AG08396 (cell line): ENCODE data around the gene CTXND1.

Source experiments
- DNase-seq: peaks from one replicate; pipeline ENCODE4 v3.0.0; 2012; ENCODE audit warnings: low spot score, mixed read lengths

Gene CTXND1

GRCh38 chr15:80259942-80260510 lies 8.0 kb upstream of the CTXND1 start:
- no peak for DNase-seq

DNA sequence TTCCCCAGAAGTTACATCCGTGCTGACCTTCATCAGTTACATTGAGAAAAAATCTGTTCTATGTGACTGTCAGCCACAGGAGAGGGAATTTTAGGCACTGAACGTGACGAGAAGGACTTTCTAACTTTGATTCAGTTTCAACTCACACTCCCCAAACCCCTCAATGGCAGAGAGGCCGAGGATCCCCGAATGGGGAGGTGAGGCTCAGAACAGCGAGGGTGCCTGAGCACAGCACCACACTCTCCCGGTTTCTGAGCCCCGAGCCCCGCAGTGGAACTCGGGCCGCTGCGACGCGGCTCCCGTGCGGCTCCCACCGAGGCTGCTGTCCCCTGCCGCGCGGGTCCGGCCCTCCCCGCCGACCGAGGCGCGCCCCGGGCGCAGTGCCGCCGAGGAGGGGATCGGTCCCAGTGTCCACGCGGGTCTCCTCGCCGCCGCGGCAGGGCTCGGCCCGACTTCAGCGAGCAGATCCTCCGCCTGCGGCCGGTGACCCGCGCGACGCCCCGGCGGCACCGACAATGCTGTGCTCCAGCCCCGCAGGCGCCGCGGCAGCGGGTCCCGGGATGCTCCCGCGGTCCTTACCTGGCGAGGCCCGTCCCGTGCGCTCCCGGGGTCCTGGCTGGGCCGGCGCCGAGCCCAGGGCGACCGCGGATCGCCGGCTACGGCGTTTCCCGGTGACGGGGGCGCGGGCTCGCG lies 439 bp downstream of the CTXND1 start:
- DNase-seq: peak; percentile 39

DNA sequence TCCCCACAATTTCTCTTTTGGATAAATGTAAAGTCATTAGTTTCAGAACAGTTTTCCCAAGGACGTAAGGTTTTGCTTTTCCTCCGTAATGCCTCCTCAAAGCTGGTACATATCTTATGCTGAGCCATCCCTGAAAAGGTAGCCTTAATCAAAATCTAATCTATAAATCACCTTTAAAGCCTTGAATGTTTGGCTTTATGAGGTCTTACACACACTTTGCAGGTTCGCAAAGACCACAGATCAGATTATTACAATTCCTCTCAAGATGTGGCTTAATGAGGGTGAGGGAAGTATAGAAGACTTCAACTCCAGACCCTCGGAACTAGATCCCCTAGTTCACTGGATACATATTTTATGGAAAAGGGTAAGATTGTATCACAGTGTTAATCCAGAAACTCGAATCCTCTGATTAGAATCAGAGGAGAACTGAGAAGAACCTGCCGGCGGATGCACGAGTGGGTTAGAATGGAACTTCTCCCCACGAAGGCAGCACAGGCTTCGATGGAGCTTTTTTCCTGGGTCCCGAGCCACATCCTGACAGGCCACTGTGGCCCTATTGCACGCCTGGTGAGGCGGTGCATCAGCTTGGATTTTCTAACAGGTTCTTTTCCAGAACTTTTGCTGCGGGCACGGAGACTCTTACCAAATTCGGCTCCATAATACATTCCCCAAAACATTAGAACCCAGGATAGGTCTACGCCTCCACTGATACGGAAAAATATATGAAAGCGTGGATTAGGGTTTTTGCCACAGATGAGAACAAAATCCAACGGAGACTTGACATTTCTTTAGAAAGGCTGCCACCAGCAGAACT lies 1.2 kb downstream of the CTXND1 start:
- DNase-seq: no peak

DNA sequence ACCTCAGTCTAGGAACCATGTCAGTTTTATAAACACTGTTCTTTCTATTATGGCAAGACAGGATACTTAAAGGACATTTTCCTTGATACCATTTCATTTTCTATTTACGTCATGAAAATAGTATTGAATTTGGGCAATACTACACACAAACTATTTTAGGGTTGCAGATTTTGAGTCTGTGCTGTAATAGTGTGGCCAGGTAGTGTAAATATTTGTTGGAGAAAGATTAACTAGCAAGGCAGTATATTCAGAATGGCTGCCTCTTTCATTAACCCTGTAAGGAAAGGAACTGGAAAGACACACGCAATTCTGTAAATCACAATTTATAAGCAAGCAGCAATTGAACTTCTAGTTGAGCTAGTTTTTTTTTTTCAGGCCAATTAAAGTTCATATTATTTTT lies 2.0 kb downstream of the CTXND1 start:
- no peak for DNase-seq

- DNase-seq: no peak
Observed at GRCh38 chr15:80247320-80247719, 4.7 kb downstream of the CTXND1 start.

DNA sequence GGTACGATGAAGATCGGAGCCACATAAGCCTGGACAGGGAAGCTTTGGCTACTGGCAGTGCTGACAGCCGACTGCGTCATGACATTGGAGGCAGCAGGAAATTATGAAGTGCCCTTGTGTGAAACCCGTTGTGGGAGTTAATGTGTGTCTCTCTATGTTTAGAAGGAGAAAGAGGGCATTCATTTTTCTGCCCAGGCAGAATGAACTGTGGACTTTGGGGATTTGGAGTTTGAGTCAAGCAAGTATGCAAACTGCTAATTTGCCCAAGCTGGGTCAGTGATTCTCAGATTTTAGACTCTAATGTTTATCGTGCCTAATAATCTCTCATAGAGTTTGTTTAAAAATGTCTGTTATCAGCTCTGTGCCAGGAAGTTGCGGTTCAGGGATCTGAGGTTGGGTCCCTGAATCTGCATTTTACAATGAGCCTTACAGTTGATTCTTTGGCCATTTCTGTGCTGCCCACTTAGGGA lies 5.6 kb downstream of the CTXND1 start:
- peak; percentile 24 for DNase-seq

- no peak for DNase-seq
Observed at GRCh38 chr15:80242802-80243201, 9.2 kb downstream of the CTXND1 start.

GRCh38 chr15:80242132-80242769 lies 9.8 kb downstream of the CTXND1 start:
- peak; percentile 36 for DNase-seq

- DNase-seq: no peak
Observed at GRCh38 chr15:80241508-80241907, 10.5 kb downstream of the CTXND1 start.

DNA sequence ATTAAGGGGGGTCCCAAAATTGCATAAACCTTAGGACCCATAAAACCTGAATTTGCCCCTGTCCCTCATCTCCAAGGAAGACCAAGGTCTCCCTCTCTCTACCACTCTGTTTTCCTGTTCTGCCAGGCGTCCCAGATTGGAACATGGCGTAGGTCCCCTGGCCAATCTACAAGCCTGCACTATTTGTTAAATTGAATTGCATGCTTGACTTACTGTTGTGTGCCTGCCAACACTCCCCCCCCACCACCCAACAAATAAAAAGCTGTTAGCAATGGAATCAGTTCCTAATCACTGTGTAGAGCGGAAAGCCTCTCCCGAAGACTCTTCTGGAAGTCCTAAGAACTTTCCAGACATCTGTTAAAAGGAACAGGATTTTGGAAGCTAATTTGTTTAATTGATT lies 11.7 kb downstream of the CTXND1 start:
- DNase-seq: no peak

DNA sequence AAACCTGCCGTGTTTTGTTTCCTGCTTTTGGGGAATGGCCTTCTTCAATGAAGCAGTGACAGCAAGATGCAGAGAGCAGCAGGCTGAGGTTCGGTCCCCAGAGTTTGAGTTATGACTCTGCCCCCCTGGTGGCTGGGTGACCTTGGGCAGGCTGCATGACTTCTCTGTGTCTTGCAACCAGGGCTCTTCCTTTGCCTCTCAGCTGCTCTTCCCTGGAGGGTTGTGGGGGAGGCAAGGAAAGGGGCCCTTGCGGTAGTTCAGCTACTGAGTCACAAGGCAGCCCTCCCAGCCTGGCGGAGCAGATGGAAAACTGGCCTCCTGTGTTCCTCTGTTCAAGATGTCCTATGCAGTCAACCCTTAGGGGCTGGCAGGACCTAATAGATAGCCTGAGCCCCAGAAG lies 17.1 kb downstream of the CTXND1 start:
- DNase-seq: peak; percentile 48

DNA sequence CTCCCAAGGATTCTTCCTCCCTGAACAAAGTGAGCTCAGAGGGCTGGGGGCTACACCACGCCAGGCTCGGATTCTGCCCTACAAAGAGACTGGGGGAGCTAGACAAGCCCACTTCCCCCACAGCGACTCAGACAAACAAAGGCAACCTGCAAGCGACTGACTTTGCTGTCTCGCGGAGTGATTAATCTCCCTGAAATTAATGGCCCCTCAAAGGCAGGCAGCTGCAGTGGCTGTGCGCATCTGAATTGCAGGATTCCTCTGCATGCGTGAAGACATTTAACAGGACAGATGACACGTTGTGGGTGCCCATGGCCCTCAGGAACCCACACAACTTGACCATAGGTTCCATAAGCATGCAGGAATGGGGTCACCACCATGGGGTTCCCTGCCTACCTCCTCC lies 18.4 kb downstream of the CTXND1 start:
- no peak for DNase-seq

- no peak for DNase-seq
Observed at GRCh38 chr15:80231371-80231770, 20.6 kb downstream of the CTXND1 start.

- DNase-seq: peak; percentile 23
Observed at GRCh38 chr15:80228959-80229610, 22.9 kb downstream of the CTXND1 start.

- no peak for DNase-seq
Observed at GRCh38 chr15:80219955-80220354, 32.1 kb downstream of the CTXND1 start.

DNA sequence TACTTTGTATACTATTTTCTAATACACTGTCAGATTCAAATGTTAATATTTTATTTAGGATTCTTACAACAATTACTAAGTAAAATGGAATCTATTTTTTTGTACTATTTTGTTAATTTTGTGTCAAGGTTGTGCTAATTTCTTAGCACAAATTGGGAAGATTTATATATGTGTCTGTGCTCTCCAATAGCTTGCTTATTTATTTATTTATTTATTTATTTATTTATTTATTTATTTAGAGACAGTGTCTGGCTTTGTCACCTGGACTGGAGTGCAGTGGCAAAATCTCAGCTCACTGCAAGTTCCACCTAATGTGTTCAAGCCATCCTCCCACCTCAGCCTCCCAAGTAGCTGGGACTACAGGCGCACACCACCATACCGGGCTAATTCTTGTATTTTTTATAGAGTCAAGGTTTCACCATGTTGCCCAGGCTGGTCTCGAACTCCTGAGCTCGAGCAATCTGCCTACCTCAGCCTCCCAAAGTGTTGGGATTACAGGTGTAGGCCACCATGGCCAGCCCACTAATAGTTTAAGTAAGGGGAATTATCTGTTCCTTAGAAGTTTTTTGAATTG lies 34.6 kb downstream of the CTXND1 start:
- DNase-seq: no peak

GRCh38 chr15:80216911-80217310 lies 35.1 kb downstream of the CTXND1 start:
- DNase-seq: no peak

- no peak for DNase-seq
Observed at GRCh38 chr15:80216141-80216540, 35.9 kb downstream of the CTXND1 start.

GRCh38 chr15:80214910-80215309 lies 37.1 kb downstream of the CTXND1 start:
- DNase-seq: no peak

- DNase-seq: no peak
Observed at GRCh38 chr15:80211976-80212375, 40.0 kb downstream of the CTXND1 start.
